Tibial nerve (tissue), 3 donors: ENCODE results near the gene TTN.

ENCODE experiments used
- CTCF ChIP-seq, 5 experiments: fragments of 200-600 bp in 3 of 5; fragments of 450-650 bp in 2 of 5; sonication (generic) in 3 of 5; IDR thresholded peaks; one replicate each; pipeline ENCODE4 v1.5.1; 2016 to 2019; ENCODE audit warnings: antibody characterized with exemption in 5 of 5, mild to moderate bottlenecking in 3 of 5, moderate library complexity in 2 of 5
- POLR2A ChIP-seq, 2 donors: fragments of 450-650 bp; IDR thresholded peaks; one replicate each; pipeline ENCODE4 v1.6.1; 2017; ENCODE audit warnings: antibody characterized with exemption in 2 of 2, mild to moderate bottlenecking in 2 of 2, moderate library complexity in 2 of 2

GRCh38 chr2:178811045-178811444, 3.8 kb upstream of the TTN start:
- TF ChIP-seq CTCF (IDR thresholded peaks at IDR 0.05) (no peak), POLR2A (IDR thresholded peaks at IDR 0.05) (no peak)
